HG03066 (cell line): ENCODE data around the gene PRR16.

Source experiments
- ATAC-seq: cut with Tn5 transposase; IDR thresholded peaks from one replicate; pipeline ENCODE4 v1.9.1; 2021; ENCODE audit warnings: low read depth; ENCODE audit not compliant: unreplicated experiment

PRR16 gene

DNA sequence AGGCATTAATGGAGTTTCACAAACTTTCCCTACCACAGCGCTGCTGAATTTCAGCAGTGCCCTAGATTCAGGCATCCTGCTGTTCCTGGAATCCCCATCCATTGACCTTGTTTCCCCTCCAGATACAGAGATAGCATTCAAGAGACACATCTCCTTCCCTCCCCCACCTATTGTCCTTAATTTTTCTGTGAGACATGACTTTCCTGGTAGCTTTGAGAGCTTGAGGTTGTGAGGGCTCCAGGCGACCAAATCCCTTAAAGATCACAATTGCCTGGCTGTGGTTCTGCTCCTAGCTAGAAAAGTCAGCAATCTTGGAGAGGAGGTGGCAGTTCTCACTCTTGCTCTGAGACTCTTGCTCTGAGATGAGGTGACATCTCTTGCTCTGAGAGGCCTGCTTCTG lies 48.0 kb downstream of the PRR16 start:
- ATAC-seq, result no peak

GRCh38 chr5:120512791-120513650 lies 48.9 kb downstream of the PRR16 start:
- no peak for ATAC-seq

DNA sequence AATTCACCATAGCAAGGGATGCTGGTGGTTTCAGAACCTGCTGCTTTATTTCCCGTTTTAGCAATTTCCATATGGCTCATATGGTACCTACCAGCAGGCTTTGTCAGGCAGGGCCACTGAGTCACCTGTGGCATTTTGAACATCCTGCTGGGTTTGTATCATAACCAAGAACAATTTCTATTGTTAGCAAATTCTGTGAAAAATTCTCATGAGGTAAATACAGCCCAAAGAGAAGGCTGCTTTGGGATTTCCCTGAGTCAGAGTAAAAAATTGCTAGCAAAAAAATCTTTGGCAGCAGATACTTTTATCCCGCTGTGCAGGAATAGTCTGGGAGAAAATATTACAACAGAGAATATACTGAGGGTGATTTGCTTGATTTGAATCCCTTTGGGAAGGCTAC lies 52.7 kb downstream of the PRR16 start:
- no peak for ATAC-seq

DNA sequence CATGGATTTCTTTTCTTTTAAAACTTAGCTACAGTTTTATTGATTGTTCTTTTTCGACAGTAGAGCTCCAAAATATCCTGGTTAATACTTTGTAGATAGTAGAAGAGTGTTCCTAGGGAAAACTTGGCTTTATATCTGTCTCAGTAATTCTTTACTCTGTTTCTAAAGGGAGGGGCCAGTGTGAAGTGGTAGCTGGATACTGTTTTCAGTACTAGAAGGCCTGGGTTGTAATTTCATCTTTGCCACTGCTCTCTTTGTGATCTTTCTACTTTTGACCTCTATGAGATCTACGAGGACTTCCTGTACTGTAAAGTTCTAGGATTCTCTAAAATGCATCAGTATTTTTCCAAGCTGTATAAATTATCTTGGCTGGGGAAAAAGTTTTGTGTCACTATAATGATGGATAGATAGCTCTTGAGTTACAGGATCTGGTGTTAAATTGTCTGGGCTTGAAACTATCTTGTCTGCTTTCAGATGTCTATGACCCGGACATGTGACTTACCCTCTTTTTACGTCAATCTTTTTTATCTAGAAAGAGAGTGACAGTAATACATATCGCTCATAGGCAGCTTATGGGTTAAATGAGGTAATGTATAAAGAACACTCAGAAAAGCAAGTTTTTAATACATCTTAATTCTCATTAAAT lies 53.6 kb downstream of the PRR16 start:
- no peak for ATAC-seq

- ATAC-seq, result no peak
Observed at GRCh38 chr5:120518581-120518980, 54.5 kb downstream of the PRR16 start.

DNA sequence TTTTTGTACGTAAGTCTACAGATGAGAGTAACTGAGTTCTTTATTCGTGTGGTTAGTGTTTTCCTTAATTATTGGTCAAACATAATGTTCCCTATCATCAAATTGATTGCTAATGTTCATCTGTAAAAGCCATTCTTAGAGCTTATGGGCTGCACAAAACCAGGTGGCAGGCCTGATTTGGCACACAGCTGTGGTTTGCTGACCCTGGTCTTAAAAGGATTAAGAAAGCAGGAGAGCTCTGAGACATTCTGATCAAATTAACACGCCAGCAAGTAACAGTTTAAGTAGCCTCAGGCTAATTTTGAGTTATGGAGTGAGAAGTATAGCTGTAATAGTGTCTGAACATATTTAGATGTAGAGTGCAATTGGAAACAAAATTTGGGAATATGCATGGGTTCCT lies 63.2 kb downstream of the PRR16 start:
- ATAC-seq, result no peak

GRCh38 chr5:120528609-120529008 lies 64.5 kb downstream of the PRR16 start:
- no peak for ATAC-seq

GRCh38 chr5:120529386-120529785 lies 65.3 kb downstream of the PRR16 start:
- ATAC-seq, result no peak

GRCh38 chr5:120531215-120531614 lies 67.1 kb downstream of the PRR16 start:
- ATAC-seq, result no peak

- ATAC-seq, result no peak
Observed at GRCh38 chr5:120532835-120533234, 68.7 kb downstream of the PRR16 start.

- no peak for ATAC-seq
Observed at GRCh38 chr5:120533581-120533980, 69.5 kb downstream of the PRR16 start.

DNA sequence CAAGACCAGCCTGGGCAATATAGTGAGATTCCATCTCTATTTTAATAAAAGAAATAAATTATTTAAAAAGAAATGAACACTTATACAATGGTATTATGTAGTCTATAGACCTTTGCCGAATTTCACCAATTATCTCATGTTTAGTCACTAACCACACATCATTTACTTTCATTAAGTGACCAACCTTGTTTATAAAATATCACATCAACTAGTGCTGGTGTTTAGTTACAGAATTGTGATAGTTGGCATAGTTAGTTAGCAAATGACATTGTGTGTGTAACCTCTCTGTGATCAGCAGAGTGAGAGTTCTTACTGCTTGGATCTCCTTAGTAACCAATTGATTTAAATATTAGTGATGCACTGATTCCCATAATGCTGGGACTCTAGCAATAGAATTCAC lies 71.8 kb downstream of the PRR16 start:
- ATAC-seq, result no peak

GRCh38 chr5:120538149-120538548 lies 74.0 kb downstream of the PRR16 start:
- no peak for ATAC-seq

GRCh38 chr5:120538644-120539043 lies 74.5 kb downstream of the PRR16 start:
- ATAC-seq, result no peak

DNA sequence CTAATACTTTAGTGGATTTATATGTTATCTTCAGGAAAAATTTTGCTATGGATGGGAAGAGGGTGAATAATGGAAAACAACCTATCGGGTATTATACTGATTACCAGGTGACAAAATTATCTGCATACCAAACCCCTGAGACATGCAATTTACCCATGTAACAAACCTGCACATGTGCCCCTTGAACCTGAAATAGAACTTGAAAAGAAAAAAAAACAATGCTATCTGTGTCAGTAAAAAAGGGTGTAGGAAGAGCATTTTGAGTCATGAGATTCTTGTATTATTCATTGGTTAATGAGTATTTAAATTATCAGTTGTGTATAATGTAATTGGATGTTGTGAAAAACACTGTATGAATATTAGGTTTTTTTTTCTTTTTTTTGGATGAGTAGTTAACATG lies 75.4 kb downstream of the PRR16 start:
- no peak for ATAC-seq

GRCh38 chr5:120540097-120540496 lies 76.0 kb downstream of the PRR16 start:
- ATAC-seq, result no peak

GRCh38 chr5:120544043-120544442 lies 79.9 kb downstream of the PRR16 start:
- ATAC-seq, result no peak

DNA sequence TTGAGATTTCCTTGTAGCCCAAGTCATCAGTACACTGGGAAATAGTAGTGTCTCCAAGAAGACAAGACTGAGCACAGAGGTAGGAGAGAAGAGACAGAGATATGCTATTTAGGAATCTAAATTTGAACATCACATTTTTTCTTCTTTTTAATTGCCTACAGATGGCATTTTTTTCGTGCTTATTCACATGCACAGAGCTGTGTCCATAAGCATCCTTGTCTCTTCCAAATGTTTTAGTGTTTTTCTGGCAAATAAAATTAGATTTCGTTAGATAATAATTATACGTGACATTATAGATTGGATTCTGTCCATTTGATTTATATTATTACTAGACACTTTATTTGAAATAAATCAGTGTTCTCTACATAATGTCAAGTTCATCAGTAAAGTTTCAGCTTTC lies 80.9 kb downstream of the PRR16 start:
- no peak for ATAC-seq

DNA sequence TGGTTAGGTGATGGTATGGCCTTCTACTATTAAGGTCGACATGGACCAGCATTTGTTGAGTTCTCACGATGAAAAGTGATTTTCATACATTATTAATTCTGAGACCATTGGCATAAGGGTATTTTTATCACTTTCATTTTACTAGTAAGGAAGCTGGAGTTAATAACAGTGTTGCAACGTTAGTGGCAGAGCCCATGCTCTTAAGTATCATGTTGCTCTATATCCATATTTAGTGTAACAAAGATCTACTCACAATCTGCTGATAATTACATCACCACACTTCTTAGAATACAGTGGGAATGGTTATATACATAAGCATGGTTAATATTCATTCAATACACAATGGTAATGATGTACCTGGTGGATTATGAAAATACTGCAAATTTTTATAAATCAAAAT lies 81.9 kb downstream of the PRR16 start:
- ATAC-seq, result no peak

DNA sequence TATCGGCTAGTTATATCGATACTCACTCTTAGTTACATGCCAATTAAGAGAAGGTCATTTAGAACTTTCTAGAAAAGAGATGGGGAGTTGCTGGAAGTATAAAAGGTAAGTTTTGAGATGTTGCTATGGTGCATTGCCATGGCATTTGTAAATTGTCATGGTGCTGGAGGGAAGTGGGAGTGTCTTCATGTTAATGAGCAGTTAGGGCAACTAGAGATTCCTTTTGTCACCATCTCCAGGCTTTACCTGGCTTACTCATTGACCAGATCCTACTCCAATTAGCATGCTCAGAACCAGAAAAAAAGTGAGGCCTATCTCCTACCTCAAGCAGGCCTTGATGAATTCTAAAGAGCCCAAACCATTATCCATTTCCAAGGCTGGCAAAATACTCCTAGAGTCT lies 82.8 kb downstream of the PRR16 start:
- ATAC-seq, result no peak

DNA sequence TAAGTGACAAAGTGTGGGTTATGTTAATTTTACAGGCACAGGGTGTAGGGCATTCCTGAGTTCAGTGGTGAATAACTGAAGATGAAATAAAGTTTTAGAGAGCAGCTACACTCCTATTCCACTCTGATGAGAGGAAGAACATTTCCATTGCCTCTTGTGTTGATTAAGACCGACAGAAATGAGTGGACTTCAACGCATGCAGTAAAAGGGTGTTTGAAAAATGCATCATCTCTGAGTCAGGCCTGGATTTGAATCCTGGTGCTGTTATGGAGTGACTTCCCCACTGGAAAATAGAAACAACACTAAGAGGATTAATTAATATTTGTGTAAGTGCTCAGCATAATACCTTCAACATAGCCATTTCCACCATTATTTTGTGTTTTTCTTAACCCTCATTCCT lies 86.3 kb downstream of the PRR16 start:
- no peak for ATAC-seq

DNA sequence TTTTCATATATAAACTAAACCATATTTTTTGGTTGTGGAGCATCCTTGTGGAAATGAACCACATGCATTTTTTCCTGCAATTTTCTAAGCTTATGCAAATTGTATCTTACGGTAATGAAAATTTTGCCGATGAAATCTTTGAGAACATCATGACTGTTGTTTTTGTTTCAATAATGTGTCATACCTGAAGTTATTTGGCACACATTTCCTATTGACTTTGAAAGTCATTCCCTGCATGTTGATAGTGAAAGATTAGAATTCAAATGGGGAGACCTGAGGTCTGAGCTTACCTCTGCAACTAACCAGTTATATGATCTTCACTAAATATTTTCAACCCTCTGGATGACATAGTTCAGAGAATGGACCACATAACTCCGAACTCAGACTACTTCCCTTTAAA lies 88.5 kb downstream of the PRR16 start:
- ATAC-seq, result no peak
